AG09319 (cell line): Measurements from ENCODE around the gene FAM81A.
"Not testable (repeated sequence)": the region's sequence is repeated elsewhere in the genome, so short reads cannot be mapped to it uniquely, and the experiment has no call there.

Experiments used
- DNase-seq: peaks from one replicate; pipeline ENCODE4 v3.0.0-alpha.2; 2010; ENCODE audit warnings: low read depth; ENCODE audit errors: extremely low read depth
- TF ChIP-seq, protein P1 (sequence below): IDR thresholded peaks from 2 replicates; pipeline ENCODE4 v1.5.1; 2011; ENCODE audit warnings: low read depth, mild to moderate bottlenecking, inconsistent platforms, low read length, moderate library complexity

Gene FAM81A

DNA sequence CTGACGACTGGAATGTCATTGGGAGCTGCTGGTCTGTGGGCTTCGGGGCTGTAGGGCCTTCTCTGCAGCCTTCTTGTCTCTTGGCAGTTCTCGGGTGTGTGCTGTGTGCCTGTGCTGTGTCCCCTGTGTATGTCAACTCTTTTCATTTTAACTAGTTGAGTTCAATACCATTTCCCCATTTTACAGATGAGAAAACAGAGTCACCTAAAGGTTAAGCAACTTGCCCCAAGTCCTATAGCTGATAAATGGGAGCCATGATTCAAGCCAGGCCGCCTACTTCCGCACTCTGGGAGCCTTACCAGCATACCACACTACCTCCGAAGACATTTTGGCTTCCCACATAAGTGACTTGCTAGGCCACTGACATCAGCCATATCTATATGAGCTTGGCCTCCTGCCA is 85.7 kb downstream of the FAM81A start:
- TF ChIP-seq, protein P1, sequence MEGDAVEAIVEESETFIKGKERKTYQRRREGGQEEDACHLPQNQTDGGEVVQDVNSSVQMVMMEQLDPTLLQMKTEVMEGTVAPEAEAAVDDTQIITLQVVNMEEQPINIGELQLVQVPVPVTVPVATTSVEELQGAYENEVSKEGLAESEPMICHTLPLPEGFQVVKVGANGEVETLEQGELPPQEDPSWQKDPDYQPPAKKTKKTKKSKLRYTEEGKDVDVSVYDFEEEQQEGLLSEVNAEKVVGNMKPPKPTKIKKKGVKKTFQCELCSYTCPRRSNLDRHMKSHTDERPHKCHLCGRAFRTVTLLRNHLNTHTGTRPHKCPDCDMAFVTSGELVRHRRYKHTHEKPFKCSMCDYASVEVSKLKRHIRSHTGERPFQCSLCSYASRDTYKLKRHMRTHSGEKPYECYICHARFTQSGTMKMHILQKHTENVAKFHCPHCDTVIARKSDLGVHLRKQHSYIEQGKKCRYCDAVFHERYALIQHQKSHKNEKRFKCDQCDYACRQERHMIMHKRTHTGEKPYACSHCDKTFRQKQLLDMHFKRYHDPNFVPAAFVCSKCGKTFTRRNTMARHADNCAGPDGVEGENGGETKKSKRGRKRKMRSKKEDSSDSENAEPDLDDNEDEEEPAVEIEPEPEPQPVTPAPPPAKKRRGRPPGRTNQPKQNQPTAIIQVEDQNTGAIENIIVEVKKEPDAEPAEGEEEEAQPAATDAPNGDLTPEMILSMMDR: no peak
- DNase-seq: no peak

DNA sequence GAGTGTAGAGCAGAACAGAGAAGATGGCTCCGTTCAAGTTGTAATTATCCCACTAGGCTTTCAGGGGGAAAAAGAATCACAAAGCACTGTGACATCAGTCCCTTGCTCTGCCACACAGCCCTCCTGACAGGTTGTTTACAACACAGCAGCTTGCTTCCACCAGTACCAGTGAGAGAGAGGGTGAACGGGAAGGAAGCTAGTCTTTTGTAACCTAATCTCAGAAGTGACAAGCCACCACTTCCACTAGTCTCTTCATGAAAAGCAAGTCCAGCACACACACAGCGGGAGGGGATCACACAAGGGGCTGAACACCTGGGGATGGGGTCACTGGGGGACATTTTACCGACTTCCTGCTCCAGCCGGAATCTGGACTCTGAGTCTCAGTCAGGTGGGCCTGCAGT is 86.3 kb downstream of the FAM81A start:
- TF ChIP-seq, protein P1: no peak
- no peak for DNase-seq

DNA sequence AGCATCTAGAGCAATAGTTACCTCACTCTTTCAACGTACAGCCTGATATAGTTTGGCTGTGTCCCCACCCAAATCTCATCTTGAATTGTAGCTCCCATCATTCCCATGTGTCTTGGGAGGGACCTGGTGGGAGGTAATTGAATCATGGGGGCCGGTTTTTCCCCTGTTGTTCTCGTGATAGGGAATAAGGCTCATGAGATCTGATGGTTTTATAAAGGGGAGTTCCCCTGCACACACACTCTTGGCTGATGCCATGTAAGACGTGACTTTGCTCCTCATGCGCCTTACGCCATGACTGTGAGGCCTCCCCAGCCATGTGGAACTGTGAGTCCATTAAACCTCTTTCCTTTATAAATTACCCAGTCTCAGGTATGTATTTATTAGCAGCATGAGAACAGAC is 88.5 kb downstream of the FAM81A start:
- not testable (repeated sequence) for DNase-seq

DNA sequence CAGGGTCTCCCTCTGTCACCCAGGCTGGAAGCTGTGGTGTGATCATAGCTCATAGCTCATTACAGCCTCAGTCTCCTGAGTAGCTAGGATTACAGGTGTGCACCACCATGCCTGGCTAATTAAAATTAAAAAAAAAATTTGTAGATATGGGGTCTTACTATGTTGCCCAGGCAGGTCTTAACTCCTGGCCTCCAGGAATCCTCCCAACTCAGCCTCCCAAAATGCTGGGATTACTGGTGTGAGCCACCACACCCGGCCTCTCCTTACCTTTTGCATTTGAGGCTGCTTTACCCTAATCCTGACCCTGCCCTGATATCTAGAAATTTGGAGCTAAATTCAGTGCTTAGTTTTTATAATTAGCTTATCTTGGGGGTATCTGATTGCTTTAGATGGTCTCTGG is 90.4 kb downstream of the FAM81A start:
- no peak for DNase-seq
- TF ChIP-seq, protein P1: no peak

DNA sequence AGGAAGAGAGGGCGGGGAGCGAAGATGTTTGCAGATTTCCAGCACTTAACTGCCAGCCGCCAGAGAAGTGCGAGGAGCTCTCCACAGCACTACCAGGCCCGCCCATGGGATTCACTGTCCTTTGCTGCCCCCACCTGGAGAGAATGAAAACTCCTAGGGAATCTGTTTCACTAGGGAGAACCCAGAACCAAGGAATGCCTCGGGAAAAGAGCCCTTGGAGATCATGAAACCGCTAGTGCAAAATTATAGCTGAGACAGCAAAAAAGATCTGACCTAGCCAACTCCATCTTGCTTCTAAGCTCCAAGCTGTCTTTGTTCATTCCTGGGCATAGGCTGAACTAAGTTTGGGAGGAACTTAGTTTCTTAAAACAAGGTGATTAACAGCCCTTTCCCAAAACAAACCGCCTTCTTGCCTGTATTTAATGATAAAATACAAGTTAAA is 91.0 kb downstream of the FAM81A start:
- peak; percentile 55 for DNase-seq

DNA sequence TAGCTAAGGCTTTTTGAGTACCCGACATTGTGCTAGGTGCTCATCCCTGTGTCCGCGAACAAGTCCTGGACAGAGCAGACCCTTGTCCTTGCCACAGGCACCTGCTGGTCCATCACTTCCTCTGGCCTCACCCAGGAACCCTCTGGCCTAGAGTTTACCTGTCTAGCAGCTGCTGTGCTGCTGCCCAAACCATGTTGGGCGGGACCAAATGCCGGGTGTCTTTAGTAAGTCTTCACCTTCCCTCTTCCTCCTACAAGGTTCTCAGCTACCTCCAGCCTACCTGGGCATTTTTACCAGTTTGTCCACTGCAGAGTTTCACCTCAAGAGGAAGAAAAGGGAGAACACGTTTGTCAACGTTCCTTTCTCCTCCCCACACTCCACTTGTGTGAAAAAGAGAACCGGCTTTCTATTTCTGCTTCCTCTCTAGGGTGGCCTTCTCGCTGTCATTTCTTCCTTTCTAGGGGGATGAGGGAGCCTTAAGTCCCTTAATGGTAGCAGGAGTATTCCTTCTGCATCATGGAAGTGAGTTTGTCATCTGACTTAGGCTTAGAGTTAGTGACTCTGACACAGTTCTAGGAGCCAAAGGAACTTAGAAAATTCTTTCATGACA is 93.2 kb downstream of the FAM81A start:
- no peak for DNase-seq
- TF ChIP-seq, protein P1: no peak

More for the DNA sequence above, 91.0 kb downstream of the FAM81A start:
- TF ChIP-seq, protein P1: peak; percentile 83

DNA sequence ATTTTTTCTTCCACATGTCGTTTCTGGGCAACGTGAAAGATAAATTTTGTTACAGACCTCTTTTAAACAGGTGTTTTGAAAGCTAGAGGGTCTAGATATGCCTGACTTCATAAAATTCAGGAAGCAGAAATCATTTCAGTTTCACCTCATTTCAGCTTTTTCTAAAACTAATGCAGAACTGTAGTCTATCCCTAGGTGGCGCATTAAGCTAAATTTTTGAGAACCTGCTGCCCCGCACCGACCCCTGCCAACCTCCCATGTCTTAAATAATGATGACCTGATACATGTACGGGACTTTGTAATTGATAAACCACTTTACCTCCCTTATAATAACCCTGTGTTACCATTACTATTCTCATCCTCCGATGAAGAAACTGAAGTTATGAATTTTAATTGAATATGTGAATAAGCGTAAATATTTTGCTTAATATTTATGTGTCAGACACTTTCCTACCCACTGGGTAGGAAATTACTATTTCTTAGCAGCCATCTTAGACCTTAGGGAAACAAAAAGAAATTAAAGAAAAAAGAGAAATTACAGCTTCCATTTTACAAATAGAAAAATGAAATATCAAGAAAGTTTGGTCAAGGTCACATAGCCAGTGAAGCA is 94.9 kb downstream of the FAM81A start:
- no peak for DNase-seq
- TF ChIP-seq, protein P1: peak; percentile 75

DNA sequence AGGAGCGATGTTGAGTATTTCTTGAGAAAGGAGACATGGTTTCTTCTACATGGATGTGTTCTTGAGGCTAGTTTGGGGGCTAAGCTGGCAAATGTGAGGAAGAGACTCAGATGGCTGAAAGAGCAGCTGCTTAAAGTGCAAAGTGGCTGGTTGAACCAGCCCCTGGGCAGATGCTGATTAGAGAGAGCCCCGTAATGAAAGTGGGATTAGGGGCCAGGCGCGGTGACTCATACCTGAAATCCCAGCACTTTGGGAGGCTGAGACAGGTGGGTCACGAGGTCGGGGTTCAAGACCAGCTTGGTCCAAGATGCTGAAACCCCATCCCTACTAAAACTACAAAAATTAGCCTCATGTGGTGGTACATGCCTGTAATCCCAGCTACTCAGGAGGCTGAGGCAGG is 98.6 kb downstream of the FAM81A start:
- TF ChIP-seq, protein P1: no peak
- DNase-seq: no peak
